ENCODE results near the gene CREBBP.

DNA sequence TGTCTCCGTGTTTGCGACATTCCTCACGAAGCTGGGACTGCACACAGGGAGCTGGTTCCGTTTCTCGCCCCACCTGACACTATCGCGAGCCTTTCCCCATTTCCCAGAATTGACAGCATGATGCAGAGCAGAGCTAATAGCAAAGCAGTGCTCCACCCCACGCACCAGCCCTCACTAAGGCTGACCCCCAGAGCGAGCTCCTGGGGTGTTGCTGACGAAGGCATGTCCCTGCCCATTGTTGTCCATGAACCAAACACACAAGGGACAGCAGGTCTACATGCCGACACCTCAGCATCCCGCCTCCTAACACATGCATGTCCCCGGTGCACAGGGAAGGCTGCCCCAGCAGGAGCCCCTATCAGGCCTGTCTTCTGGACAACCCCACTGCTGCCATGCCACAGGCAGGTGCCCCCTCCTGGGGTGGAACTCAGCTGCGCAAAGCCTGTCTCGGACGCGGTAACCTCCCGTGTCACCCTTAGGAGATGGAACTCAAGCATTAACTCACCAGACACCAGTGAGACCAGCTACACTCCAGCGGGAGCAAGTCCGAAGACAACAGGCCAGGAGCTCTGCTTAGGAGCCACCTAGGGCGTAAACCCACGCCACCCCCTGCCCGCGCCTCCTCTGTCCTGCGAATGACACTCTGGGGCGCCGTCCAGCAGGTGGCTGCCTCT, 146.3 kb downstream of the CREBBP start:
- TF ChIP-seq, protein P1, sequence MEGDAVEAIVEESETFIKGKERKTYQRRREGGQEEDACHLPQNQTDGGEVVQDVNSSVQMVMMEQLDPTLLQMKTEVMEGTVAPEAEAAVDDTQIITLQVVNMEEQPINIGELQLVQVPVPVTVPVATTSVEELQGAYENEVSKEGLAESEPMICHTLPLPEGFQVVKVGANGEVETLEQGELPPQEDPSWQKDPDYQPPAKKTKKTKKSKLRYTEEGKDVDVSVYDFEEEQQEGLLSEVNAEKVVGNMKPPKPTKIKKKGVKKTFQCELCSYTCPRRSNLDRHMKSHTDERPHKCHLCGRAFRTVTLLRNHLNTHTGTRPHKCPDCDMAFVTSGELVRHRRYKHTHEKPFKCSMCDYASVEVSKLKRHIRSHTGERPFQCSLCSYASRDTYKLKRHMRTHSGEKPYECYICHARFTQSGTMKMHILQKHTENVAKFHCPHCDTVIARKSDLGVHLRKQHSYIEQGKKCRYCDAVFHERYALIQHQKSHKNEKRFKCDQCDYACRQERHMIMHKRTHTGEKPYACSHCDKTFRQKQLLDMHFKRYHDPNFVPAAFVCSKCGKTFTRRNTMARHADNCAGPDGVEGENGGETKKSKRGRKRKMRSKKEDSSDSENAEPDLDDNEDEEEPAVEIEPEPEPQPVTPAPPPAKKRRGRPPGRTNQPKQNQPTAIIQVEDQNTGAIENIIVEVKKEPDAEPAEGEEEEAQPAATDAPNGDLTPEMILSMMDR (IDR thresholded peaks at IDR 0.05): no peak
- no peak for TF ChIP-seq POLR2A (IDR thresholded peaks at IDR 0.05)
